GM21717 (cell line): ENCODE measurements around the gene AMY1C.
A peak's percentile ranks its signal among the peaks of the same experiment; 100 is the strongest.
"Not testable (repeated sequence)": the region's sequence is repeated elsewhere in the genome, so short reads cannot be mapped to it uniquely, and the experiment has no call there.

Experiments
- ATAC-seq: cut with Tn5 transposase; IDR thresholded peaks from one replicate; pipeline ENCODE4 v1.9.1; 2021; ENCODE audit warnings: mild to moderate bottlenecking, moderate library complexity; ENCODE audit not compliant: unreplicated experiment

AMY1C gene

DNA sequence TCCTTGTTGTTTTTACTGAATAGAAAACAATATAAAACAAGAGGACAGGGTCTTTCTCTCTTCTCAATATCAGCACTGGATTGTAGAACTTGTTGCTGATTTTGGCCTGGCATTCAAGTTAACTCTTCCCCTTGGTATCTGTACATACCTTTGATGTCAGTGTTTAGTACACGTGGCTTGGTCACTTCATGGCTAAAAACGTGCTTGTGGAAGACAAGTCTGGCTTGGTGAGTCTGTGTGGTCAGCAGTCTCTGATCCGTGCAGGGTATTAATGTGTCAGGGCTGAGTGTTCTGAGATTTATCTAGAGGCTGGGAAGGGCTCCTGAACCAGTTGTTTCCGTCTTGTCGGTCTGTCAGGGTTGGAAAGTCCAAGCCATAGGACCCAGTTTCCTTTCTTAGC lies at the start of gene AMY1C:
Gene AMY1C (plus strand): TSS at position 301 of the 400 bp plus-strand sequence. CDS start 572 bp downstream, outside the sequence.
- ATAC-seq = not testable (repeated sequence)

DNA sequence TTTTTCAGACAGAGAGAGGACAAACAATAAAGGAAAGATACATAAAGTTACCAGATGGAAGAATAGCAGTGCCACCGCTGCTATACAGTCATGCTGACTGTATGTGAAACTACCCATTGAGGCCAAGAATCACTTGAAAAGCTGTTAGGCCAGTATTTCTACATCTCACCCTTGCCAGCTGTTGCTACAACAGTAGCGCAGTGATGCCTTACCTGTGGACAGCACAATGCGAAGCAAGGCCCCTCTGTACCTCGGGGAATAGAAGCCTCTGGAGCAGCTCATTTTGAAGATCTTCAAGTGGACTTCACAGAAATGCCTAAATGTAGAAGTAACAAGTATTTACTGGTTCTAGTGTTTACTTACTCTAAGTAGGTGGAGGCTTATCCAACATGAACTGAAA lies 49.0 kb upstream of the AMY1C start:
- not testable (repeated sequence) for ATAC-seq

DNA sequence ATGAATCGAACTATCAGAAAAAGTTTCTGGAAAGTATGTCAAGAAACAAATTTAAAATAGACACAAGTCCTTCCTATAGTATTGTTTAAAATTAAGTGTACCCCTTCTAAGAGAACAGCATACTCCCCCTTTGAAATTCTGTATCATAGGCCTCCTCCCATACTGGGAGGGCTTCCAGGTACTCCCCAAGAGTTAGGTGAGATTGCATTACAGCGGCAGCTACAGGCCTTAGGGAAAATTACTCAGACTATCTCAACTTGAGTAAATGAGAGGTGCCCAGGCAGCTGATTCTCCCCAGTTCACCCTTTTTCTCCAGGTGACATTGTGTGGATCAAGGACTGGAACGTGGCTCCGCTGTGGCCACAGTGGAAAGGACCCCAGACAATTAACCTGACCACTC lies 48.4 kb upstream of the AMY1C start:
- ATAC-seq = not testable (repeated sequence)

DNA sequence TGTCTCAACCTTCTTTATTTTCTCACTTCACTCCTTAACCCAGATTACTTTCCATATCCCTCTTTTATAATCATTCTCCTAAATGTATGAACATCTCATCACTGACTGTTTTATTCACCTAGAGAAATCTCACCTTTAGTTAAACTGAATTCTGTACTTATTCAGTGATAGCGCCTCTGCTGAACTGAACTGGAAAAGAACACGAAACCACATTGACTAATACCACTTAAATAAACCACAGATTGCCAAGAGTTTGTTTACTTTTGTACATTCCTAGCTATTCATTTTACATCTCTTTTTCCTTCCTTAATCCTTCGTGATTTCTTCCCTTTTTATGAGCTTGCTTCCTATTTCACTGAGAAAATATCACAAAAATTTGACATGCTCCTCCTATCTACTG lies 42.0 kb upstream of the AMY1C start:
- ATAC-seq = not testable (repeated sequence)

DNA sequence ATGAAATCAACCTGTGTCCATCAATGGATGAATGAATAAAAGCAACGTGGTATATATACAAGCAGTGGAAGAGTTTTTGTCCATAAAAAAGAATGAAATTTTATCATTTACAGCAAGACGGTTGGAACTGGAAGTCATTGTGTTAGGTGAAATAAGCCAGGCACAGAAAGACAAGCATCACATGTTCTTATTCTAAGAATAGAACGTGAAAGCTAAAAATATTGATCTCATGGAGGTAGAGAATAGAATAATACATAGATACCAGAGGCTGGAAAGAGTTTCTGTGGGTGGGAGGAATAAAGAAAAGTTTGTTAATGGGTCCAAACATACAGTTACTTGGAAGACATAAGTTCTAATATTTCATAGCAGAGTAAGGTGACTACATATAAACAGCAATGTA lies 39.3 kb upstream of the AMY1C start:
- not testable (repeated sequence) for ATAC-seq

DNA sequence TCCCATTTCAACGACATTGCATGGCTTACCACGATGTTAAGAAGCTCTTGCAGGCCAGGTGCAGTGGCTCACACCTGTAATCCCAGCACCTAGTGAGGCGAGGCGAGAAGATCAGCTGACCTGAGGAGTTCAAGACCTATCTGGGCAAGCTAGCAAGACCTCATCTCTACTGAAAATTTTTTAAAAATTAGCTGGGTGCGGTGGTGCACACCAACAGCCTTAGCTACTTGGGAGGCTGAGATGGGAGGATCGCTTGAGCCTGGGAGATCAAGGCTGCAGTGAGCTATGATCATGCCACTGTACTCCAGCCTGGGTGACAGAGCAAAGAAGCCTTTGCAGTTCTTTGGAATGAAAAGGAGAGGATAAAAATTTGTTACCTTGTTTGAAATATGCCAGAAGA lies 32.3 kb upstream of the AMY1C start:
- ATAC-seq = not testable (repeated sequence)

DNA sequence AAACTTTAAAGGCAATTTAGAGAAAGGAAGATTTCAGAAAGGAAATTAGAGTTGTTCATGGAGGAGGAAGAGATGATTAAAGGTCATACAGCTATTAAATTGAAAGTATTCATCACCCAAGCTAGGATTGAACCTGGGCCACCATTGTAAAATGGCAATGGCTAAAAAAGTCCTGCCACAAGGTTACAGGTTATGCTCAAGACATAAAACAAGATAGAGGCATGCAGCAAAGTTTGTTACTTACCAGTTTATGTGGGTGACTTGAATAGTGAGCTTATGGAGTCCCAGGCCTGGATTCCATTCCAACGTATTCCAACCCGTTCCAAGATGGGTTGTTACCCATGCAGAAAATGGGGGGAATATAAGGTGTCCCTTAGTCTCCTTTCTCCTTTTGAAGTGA lies 28.2 kb upstream of the AMY1C start:
- not testable (repeated sequence) for ATAC-seq

DNA sequence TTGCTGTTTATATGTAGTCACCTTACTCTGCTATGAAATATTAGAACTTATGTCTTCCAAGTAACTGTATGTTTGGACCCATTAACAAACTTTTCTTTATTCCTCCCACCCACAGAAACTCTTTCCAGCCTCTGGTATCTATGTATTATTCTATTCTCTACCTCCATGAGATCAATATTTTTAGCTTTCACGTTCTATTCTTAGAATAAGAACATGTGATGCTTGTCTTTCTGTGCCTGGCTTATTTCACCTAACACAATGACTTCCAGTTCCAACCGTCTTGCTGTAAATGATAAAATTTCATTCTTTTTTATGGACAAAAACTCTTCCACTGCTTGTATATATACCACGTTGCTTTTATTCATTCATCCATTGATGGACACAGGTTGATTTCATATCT lies 14.4 kb upstream of the AMY1C start:
- not testable (repeated sequence) for ATAC-seq

DNA sequence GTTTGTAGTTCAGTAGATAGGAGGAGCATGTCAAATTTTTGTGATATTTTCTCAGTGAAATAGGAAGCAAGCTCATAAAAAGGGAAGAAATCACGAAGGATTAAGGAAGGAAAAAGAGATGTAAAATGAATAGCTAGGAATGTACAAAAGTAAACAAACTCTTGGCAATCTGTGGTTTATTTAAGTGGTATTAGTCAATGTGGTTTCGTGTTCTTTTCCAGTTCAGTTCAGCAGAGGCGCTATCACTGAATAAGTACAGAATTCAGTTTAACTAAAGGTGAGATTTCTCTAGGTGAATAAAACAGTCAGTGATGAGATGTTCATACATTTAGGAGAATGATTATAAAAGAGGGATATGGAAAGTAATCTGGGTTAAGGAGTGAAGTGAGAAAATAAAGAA lies 11.7 kb upstream of the AMY1C start:
- ATAC-seq = not testable (repeated sequence)

DNA sequence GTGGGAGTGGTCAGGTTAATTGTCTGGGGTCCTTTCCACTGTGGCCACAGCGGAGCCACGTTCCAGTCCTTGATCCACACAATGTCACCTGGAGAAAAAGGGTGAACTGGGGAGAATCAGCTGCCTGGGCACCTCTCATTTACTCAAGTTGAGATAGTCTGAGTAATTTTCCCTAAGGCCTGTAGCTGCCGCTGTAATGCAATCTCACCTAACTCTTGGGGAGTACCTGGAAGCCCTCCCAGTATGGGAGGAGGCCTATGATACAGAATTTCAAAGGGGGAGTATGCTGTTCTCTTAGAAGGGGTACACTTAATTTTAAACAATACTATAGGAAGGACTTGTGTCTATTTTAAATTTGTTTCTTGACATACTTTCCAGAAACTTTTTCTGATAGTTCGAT lies 5.2 kb upstream of the AMY1C start:
- ATAC-seq = not testable (repeated sequence)

DNA sequence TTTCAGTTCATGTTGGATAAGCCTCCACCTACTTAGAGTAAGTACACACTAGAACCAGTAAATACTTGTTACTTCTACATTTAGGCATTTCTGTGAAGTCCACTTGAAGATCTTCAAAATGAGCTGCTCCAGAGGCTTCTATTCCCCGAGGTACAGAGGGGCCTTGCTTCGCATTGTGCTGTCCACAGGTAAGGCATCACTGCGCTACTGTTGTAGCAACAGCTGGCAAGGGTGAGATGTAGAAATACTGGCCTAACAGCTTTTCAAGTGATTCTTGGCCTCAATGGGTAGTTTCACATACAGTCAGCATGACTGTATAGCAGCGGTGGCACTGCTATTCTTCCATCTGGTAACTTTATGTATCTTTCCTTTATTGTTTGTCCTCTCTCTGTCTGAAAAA lies 4.7 kb upstream of the AMY1C start:
- ATAC-seq = not testable (repeated sequence)

DNA sequence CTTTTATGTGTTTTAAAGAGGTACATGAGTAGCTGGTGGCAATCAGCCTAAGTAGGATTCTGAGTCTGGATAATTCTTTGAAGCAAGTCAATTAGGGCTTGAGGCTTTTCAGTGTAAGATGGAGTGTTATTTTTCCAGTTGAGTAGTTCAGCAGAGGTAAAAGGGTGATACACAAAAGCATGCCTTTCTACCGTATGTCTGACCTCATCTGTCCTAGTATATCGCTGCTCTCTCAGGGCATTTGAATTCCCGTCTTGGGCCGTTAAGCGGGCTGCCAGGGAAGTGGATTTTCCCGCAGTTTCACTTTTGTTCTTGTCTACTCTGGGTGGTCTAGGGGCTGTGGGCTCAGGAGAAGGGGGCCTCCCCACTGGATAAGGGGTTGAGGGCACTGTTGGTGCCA lies 1.4 kb upstream of the AMY1C start:
- ATAC-seq = not testable (repeated sequence)

DNA sequence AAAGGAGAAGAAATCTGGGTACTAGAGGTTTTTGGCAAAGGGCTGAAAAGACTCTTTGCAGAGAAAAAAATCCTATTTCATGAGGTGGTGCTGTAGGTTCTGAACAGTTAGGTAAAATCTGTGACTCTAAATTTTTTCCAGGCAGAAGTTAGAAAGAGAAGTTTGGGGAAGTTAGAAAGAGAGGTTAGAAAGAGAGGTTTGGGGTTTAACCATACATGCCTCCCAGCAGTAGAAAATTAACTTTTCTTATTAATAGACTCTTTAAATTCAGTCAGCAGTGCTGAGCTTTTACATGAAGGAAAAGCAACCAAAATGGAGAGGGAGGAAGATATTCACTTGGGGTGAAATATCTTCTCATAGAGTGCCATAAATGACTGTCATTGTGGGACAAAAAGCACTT lies 12.2 kb downstream of the AMY1C start:
- no peak for ATAC-seq

DNA sequence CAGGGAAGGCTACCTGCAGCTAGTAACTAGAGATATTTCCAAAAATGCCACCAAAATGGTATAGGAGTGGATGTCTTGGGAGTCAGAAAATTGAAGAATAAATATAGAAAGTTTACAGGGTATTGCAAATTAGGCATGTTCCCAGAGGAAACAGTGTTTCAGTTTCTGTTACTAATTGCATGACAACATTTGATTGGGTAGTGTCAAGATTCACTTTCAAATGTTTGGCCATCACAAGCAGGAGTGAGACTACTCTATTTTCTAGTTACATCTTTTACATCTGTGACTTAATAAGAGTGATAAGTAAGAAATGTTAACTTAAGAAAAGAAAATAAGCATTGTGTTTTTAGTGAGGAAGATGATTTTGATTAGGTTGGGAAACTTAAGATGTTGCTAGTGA lies 30.2 kb downstream of the AMY1C start:
- no peak for ATAC-seq

DNA sequence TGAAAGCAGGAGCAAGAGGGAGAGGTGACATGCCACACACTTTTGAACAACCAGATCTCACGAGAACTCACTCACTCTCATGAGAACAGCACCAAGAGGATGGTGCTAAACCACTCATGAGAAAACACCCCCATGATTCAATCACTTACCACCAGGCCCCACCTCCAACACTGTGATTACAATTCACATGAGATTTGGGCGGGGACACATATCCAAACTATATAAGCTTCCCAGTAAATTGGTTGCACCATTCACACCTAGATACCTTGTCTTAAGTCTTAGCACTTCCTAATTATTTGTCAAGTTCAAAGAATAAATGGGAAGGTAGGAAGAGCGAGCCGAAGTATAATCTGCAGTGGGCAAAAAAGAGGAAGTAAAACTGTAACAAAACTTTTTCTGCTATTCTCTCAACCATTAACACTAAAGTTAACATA lies 34.3 kb downstream of the AMY1C start:
- ATAC-seq = peak; percentile 48

DNA sequence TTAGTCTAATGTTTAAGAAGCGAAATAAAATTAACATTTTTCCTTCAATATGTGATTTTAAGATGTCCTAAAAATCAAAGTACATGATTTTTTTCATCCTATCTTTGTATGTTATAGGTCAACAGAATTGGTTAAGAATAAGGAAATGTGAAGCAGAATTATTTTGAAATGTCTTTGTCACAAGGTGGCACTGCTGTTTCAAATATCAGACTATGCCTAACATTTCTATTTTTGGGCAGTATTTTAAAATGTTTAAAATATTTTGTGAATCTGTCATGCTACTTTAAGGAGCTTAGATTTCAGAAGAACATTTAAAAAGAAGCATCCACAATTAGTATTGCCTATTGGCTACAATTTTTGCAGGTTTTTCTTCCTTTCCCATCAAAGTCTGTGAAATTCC lies 38.7 kb downstream of the AMY1C start:
- ATAC-seq = no peak

DNA sequence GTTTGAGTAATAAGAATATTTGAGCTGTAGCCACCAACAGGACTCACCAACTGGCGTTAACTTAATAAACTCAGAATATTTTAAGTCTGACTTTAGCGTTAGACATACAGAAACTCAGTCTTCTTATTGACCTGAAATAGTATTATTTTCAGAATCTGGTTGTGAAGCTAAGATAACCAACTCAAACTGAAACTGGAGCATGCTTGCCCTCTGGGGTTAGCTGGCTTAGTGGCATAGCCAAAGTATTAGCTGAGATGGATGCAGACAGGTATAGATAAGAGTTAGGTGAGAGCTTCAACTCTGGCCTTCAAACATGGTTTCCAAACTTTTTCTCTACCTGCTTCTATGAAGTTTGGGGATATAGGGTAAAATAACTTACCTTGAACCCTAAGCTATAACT lies 40.5 kb downstream of the AMY1C start:
- ATAC-seq = no peak
